ENCODE results near the gene SHC2. TPM values are rescaled to one million over a fixed set of nuclear protein-coding genes. Genes with fewer than 3 reads are reported as not detected.

SHC2 gene
- total and polyA plus RNA-seq, 2 experiments from 2014 or later = 50.8 to 111 TPM

GRCh38 chr19:478236-478903 lies 17.5 kb upstream of the SHC2 start:
- no peak for TF ChIP-seq EZH2 (IDR thresholded peaks at IDR 0.05; ENCODE audit: borderline replicate concordance)
- TF ChIP-seq CTCF (IDR thresholded peaks at IDR 0.05; ENCODE audit: poor library complexity) = no peak
- TF ChIP-seq EZH2phosphoT487 (IDR thresholded peaks at IDR 0.05; ENCODE audit: low read depth, severe bottlenecking, unreplicated experiment) = no peak
- Histone ChIP-seq H4K20me1 (ENCODE audit: insufficient read depth, poor library complexity, severe bottlenecking) (no peaks in the 10 kb centered on the region), H2AFZ (no peak overlapping the region), H3K9me3 (ENCODE audit: low read depth) (no peaks in the 10 kb centered on the region), H3K4me1 (ENCODE audit: insufficient read depth) (peaks cover 4% of the 10 kb centered on the region), H3K4me2 (no peak overlapping the region), H3K36me3 (replicated peaks; ENCODE audit: insufficient read depth, low read depth) (no peaks in the 10 kb centered on the region), H3K27ac (no peak overlapping the region), H3K4me3 (no peak overlapping the region), H3K9me2 (replicated peaks; ENCODE audit: insufficient read depth) (no peaks in the 10 kb centered on the region), H3K79me2 (no peaks in the 10 kb centered on the region), H3K27me3 (no peaks in the 10 kb centered on the region)
- 85% methylated on average over 25 of the region's 26 CpGs for WGBS (ENCODE audit: low lambda C conversion rate, missing lambda C conversion rate)
- DNase-seq (ENCODE audit: low spot score) = no peak

GRCh38 chr19:475360-475759 lies 14.5 kb upstream of the SHC2 start:
- TF ChIP-seq CTCF (IDR thresholded peaks at IDR 0.05; ENCODE audit: poor library complexity) = no peak
- TF ChIP-seq EZH2 (IDR thresholded peaks at IDR 0.05; ENCODE audit: borderline replicate concordance) = no peak
- no peak for TF ChIP-seq EZH2phosphoT487 (IDR thresholded peaks at IDR 0.05; ENCODE audit: low read depth, severe bottlenecking, unreplicated experiment)
- Histone ChIP-seq H3K9me3 (ENCODE audit: low read depth) (no peaks in the 10 kb centered on the region), H3K36me3 (replicated peaks; ENCODE audit: insufficient read depth, low read depth) (no peaks in the 10 kb centered on the region), H2AFZ (no peak overlapping the region), H3K4me2 (no peak overlapping the region), H3K79me2 (no peaks in the 10 kb centered on the region), H3K4me1 (ENCODE audit: insufficient read depth) (peaks cover 4% of the 10 kb centered on the region), H3K9me2 (replicated peaks; ENCODE audit: insufficient read depth) (no peaks in the 10 kb centered on the region), H3K4me3 (no peak overlapping the region), H3K27me3 (no peaks in the 10 kb centered on the region), H4K20me1 (ENCODE audit: insufficient read depth, poor library complexity, severe bottlenecking) (no peaks in the 10 kb centered on the region), H3K27ac (no peak overlapping the region)
- 86% methylated on average over 13 of the region's 13 CpGs for WGBS (ENCODE audit: low lambda C conversion rate, missing lambda C conversion rate)
- no peak for DNase-seq (ENCODE audit: low spot score)

DNA sequence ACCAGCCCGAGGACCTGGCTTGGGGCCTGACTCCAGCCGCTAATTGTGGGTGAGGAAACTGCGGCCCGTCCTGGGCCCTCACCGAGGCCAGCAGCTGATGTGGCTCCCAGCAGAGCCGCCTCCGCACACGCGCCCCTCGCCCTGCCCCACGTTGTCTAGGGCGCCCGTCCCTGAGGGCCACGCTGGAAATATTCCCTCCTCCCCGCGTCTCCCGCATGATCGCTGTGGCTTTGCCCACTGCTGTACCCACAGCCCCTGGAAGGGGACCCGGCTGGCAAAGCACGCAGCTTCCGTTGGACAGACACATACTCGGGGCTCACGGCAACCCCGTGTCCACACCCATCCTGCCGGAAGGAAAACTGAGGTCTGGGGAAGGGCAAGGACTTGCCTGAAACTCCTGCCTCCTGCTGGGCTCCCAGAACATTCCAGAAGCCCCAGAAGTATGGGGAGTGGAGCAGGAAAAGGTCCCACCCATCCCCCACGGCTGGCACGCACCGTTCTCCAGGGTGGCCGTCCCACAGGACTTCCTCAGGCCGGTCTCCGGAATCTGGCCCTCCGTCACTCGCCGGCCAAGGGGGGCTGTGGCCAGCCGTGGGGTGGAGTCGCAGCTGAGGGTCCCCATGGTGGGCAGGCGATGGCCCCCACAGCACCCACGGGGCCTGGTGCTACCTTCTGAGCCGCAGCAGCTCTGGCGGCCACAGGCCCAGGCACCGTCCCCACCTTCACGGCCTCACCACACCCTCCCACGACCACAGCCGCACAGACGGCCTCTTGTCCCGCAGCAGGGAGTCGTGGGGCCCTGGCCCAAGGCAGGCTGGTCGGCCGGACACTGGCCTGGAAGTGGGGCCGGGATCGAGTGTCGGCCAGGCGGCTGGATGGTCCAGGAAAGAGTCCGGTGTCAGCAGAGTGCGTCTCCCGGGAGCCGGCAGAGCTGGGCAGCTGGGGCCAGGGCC lies 13.6 kb upstream of the SHC2 start:
- no peaks in the 10 kb centered on the region for H3K36me3 ChIP-seq (replicated peaks; ENCODE audit: insufficient read depth, low read depth)
- H3K9me3 ChIP-seq (ENCODE audit: low read depth) = no peaks in the 10 kb centered on the region
- TF ChIP-seq EZH2 (IDR thresholded peaks at IDR 0.05; ENCODE audit: borderline replicate concordance) (no peak), EZH2phosphoT487 (IDR thresholded peaks at IDR 0.05; ENCODE audit: low read depth, severe bottlenecking, unreplicated experiment) (no peak), CTCF (IDR thresholded peaks at IDR 0.05; ENCODE audit: poor library complexity) (no peak)
- no peak overlapping the region for H3K4me2 ChIP-seq
- H3K79me2 ChIP-seq = no peaks in the 10 kb centered on the region
- H3K4me3 ChIP-seq = no peak overlapping the region
- WGBS (ENCODE audit: low lambda C conversion rate, missing lambda C conversion rate) = 90% methylated on average over 50 of the region's 57 CpGs
- H3K27me3 ChIP-seq = no peaks in the 10 kb centered on the region
- DNase-seq (ENCODE audit: low spot score) = no peak
- no peaks in the 10 kb centered on the region for H3K9me2 ChIP-seq (replicated peaks; ENCODE audit: insufficient read depth)
- no peak overlapping the region for H3K27ac ChIP-seq
- H2AFZ ChIP-seq = no peak overlapping the region
- H4K20me1 ChIP-seq (ENCODE audit: insufficient read depth, poor library complexity, severe bottlenecking) = no peaks in the 10 kb centered on the region
- H3K4me1 ChIP-seq (ENCODE audit: insufficient read depth) = no peaks in the 10 kb centered on the region

Measured in hepatocyte (in vitro differentiated cells).